B cell (primary cell): ENCODE results near the gene MTG2. TPM values are rescaled to one million over a fixed set of nuclear protein-coding genes. Genes with fewer than 3 reads are reported as not detected.

Source experiments
- ATAC-seq: fragments of 200-7000 bp; cut with Tn5 transposase; one replicate; pipeline ENCODE4 v1.10.0; 2021; ENCODE audit warnings: low read depth, mild to moderate bottlenecking, moderate number of reproducible peaks, moderate library complexity
- CTCF ChIA-PET: fragments of 350-600 bp; sonication (Branson Sonifier 250); formaldehyde crosslinking; loops from one replicate; lab custom pipeline; 2021; ENCODE audit warnings: antibody characterized with exemption, inconsistent platforms; lab: Charles Lee
- POLR2A ChIA-PET: fragments of 350-600 bp; sonication (Branson Sonifier 250); formaldehyde crosslinking; loops from one replicate; lab custom pipeline; 2021; ENCODE audit warnings: antibody characterized with exemption; lab: Charles Lee
- DNase-seq: peaks from one replicate; pipeline ENCODE4 v3.0.0; 2013
- H2AFZ ChIP-seq: 2 replicates; pipeline ENCODE4 v1.6.1; 2012; ENCODE audit warnings: mild to moderate bottlenecking, low read depth, low read length; ENCODE audit not compliant: insufficient read depth, poor library complexity, severe bottlenecking
- H3K27ac ChIP-seq, 2 donors: 1 replicate in 1 of 2; 2 replicates in 1 of 2; pipeline ENCODE4 v1.5.1; 2012 to 2013; ENCODE audit warnings: low read length in 2 of 2, mild to moderate bottlenecking in 2 of 2, moderate library complexity in 1 of 2
- H3K27me3 ChIP-seq, 4 experiments: fragments of 200-600 bp in 1 of 4; sonication (generic) in 1 of 4; replicated peaks in 1 of 4; 1 replicate in 2 of 4; 2 replicates in 2 of 4; pipeline versions ENCODE4 v1.6.1 to v1.7.0; 2013 to 2016; ENCODE audit warnings: low read length in 3 of 4, mild to moderate bottlenecking in 2 of 4, mixed read lengths in 1 of 4, moderate library complexity in 1 of 4; ENCODE audit not compliant: insufficient read depth in 4 of 4, control insufficient read depth in 3 of 4; ENCODE audit errors: control extremely low read depth in 1 of 4
- H3K36me3 ChIP-seq, 2 experiments: replicated peaks in 1 of 2; 1 replicate in 1 of 2; 2 replicates in 1 of 2; pipeline versions ENCODE4 v1.6.1 to v1.7.1; 2013; ENCODE audit warnings: low read length in 1 of 2; ENCODE audit not compliant: insufficient read depth in 2 of 2, control insufficient read depth in 1 of 2; ENCODE audit errors: control extremely low read depth in 1 of 2, extremely low read depth in 1 of 2
- H3K4me1 ChIP-seq, 2 donors: fragments of 200-600 bp in 1 of 2; sonication (generic) in 1 of 2; 1 replicate in 1 of 2; 2 replicates in 1 of 2; pipeline versions ENCODE4 v1.5.1 to v1.6.1; 2013 to 2017; ENCODE audit warnings: low read length in 2 of 2; ENCODE audit not compliant: control insufficient read depth in 2 of 2, insufficient read depth in 2 of 2
- H3K4me2 ChIP-seq: replicated peaks from 2 replicates; pipeline ENCODE3; 2012; ENCODE audit warnings: mild to moderate bottlenecking, low read depth, low read length; ENCODE audit not compliant: poor library complexity, severe bottlenecking
- H3K4me3 ChIP-seq, 5 experiments: fragments of 200-600 bp in 1 of 5; sonication (generic) in 1 of 5; 1 replicate in 3 of 5; 2 replicates in 2 of 5; pipeline versions ENCODE4 v1.5.1 to v1.7.0; 2011 to 2016; ENCODE audit warnings: low read length in 4 of 5, mild to moderate bottlenecking in 4 of 5, low read depth in 2 of 5, control low read depth in 1 of 5, moderate library complexity in 1 of 5; ENCODE audit not compliant: insufficient read depth in 1 of 5; ENCODE audit errors: control extremely low read depth in 1 of 5, extremely low read depth in 1 of 5
- H3K79me2 ChIP-seq: fragments of 200-600 bp; sonication (generic); one replicate; pipeline ENCODE4 v1.6.0; 2016; ENCODE audit warnings: low read length; ENCODE audit not compliant: control insufficient read depth, insufficient read depth
- H3K9ac ChIP-seq: fragments of 200-600 bp; sonication (generic); 2 replicates; pipeline ENCODE4 v1.6.1; 2017; ENCODE audit warnings: mild to moderate bottlenecking, low read length, moderate library complexity
- H3K9me3 ChIP-seq, 3 donors: one replicate each; pipeline versions ENCODE4 v1.6.1 to v1.7.1; 2013; ENCODE audit warnings: low read length in 2 of 3; ENCODE audit not compliant: control insufficient read depth in 2 of 3, insufficient read depth in 1 of 3; ENCODE audit errors: control extremely low read depth in 1 of 3
- H4K20me1 ChIP-seq: 2 replicates; pipeline ENCODE4 v1.6.0; 2012; ENCODE audit warnings: mild to moderate bottlenecking, low read length; ENCODE audit not compliant: insufficient read depth, control insufficient read depth, poor library complexity, severe bottlenecking
- H3K27ac Mint-ChIP-seq: one replicate; pipeline ENCODE4 v1.8.0; 2021; ENCODE audit warnings: mixed read lengths
- H3K27me3 Mint-ChIP-seq: one replicate; pipeline ENCODE4 v1.8.0; 2021; ENCODE audit warnings: mixed read lengths
- H3K4me1 Mint-ChIP-seq: one replicate; pipeline ENCODE4 v1.8.0; 2021; ENCODE audit warnings: mixed read lengths
- H3K4me3 Mint-ChIP-seq: one replicate; pipeline ENCODE4 v1.8.0; 2021; ENCODE audit warnings: mixed read lengths
- H3K9me3 Mint-ChIP-seq: one replicate; pipeline ENCODE4 v1.8.0; 2022; ENCODE audit warnings: mixed read lengths; ENCODE audit not compliant: insufficient read depth
- EZH2 ChIP-seq: IDR thresholded peaks from 2 replicates; pipeline ENCODE4 v1.6.1; 2012; ENCODE audit warnings: borderline replicate concordance, low read depth, mild to moderate bottlenecking, moderate library complexity, low read length; ENCODE audit not compliant: insufficient read depth, poor library complexity, severe bottlenecking
- WGBS: methylation state at CpG from one replicate; pipeline ENCODE4 v1.1.5; 2013; ENCODE audit warnings: missing lambda C conversion rate; ENCODE audit not compliant: insufficient coverage; 5-methylcytosine and 5-hydroxymethylcytosine counted together
- intact Hi-C: fragments of 100-400 bp; cut with micrococcal nuclease; formaldehyde crosslinking; loops from one replicate; pipeline ENCODE4 v1.10.0; 2022
- polyA plus RNA-seq: library from polyadenylated mRNA; depleted of rRNA; stranded (reverse); fragments of >200 nt; gene quantifications from 2 replicates; pipeline ENCODE4 v1.2.3, GENCODE V29; 2012
- total RNA-seq, 2 donors: library from RNA; stranded (reverse); fragments of 120-200 nt in 1 of 2; gene quantifications; 1 replicate in 1 of 2; 2 replicates in 1 of 2; pipeline versions ENCODE4 v1.2.3 to v1.2.4, GENCODE V29; 2013 to 2022
- TF ChIP-seq, protein P1 (sequence below): fragments of 200-600 bp; IDR thresholded peaks from one replicate; pipeline ENCODE4 v1.8.0; 2022; ENCODE audit warnings: antibody characterized with exemption, mild to moderate bottlenecking

The MTG2 gene
- total and polyA plus RNA-seq, 2 donors (not counting 1 experiment from before 2014, with no cell fraction given), result 29.6 to 48.4 TPM

GRCh38 chr20:62217913-62218773 lies 35.3 kb downstream of the MTG2 start:
- Histone ChIP-seq H3K27me3 (peaks cover 0 to 73% (median 31%) of the 10 kb centered on the region in 4 experiments), H2AFZ (no peak overlapping the region), H3K4me2 (no peak overlapping the region), H4K20me1 (peaks cover 5% of the 10 kb centered on the region), H3K4me3 (no peak overlapping the region), H3K4me1 (peaks cover 12 to 17% of the 10 kb centered on the region in 2 donors), H3K27ac (no peak overlapping the region), H3K9me3 (peaks cover 0 to 30% (median 0%) of the 10 kb centered on the region in 3 donors), H3K9ac (no peak overlapping the region), H3K36me3 (no peaks in the 10 kb centered on the region), H3K79me2 (no peaks in the 10 kb centered on the region)
- CTCF ChIA-PET, result interaction anchor here (0.6 kb wide), 1 partner anchor 40 kb away, joined by 3 read pairs; no protein-coding TSS in a partner anchor
- Mint-ChIP-seq H3K27me3 (peaks cover 30% of the 10 kb centered on the region), H3K9me3 (no peaks in the 10 kb centered on the region), H3K4me1 (peaks cover 2% of the 10 kb centered on the region), H3K4me3 (peak overlapping the region; percentile 34), H3K27ac (no peak overlapping the region)
- POLR2A ChIA-PET, result no interaction called here
- TF ChIP-seq, protein P1, sequence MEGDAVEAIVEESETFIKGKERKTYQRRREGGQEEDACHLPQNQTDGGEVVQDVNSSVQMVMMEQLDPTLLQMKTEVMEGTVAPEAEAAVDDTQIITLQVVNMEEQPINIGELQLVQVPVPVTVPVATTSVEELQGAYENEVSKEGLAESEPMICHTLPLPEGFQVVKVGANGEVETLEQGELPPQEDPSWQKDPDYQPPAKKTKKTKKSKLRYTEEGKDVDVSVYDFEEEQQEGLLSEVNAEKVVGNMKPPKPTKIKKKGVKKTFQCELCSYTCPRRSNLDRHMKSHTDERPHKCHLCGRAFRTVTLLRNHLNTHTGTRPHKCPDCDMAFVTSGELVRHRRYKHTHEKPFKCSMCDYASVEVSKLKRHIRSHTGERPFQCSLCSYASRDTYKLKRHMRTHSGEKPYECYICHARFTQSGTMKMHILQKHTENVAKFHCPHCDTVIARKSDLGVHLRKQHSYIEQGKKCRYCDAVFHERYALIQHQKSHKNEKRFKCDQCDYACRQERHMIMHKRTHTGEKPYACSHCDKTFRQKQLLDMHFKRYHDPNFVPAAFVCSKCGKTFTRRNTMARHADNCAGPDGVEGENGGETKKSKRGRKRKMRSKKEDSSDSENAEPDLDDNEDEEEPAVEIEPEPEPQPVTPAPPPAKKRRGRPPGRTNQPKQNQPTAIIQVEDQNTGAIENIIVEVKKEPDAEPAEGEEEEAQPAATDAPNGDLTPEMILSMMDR, result no peak
- no peak for TF ChIP-seq EZH2
- ATAC-seq, result no peak
- intact Hi-C loops, result no loop called here
- no peak for DNase-seq
- 65% methylated on average over 38 of the region's 38 CpGs for WGBS
